OCI-LY1 (cell line): ENCODE results near the gene LRP1.

Source experiments
- H2AFZ ChIP-seq: fragments of 200-600 bp; sonication (generic), shearing (Covaris generic); 2 replicates; pipeline ENCODE4 v1.6.0; 2014; ENCODE audit warnings: antibody characterized with exemption, mild to moderate bottlenecking, low read length
- H3F3A ChIP-seq: fragments of 200-600 bp; sonication (generic), shearing (Covaris generic); 2 replicates; pipeline ENCODE4 v1.6.0; 2014; ENCODE audit warnings: mild to moderate bottlenecking, antibody characterized with exemption, low read length, moderate library complexity; ENCODE audit not compliant: insufficient read depth
- H3K27ac ChIP-seq: fragments of 200-600 bp; sonication (generic); 2 replicates; pipeline ENCODE4 v1.5.1; 2014; ENCODE audit warnings: low read length, mixed run types, mild to moderate bottlenecking, low read depth; ENCODE audit not compliant: poor library complexity, severe bottlenecking
- H3K27me3 ChIP-seq: fragments of 200-600 bp; sonication (generic); 2 replicates; pipeline ENCODE4 v1.6.0; 2014; ENCODE audit warnings: antibody characterized with exemption, mild to moderate bottlenecking, low read length, moderate library complexity; ENCODE audit not compliant: insufficient read depth
- H3K36me3 ChIP-seq: fragments of 200-600 bp; sonication (generic); 2 replicates; pipeline ENCODE4 v1.6.1; 2014; ENCODE audit warnings: mild to moderate bottlenecking, antibody characterized with exemption, low read length, moderate library complexity, mixed read lengths; ENCODE audit not compliant: insufficient read depth
- H3K4me1 ChIP-seq: fragments of 200-600 bp; sonication (generic); 2 replicates; pipeline ENCODE4 v1.5.1; 2014; ENCODE audit warnings: mild to moderate bottlenecking, low read length, moderate library complexity; ENCODE audit not compliant: insufficient read depth, severe bottlenecking
- H3K4me2 ChIP-seq: fragments of 200-600 bp; sonication (generic), shearing (Covaris generic); 2 replicates; pipeline ENCODE4 v1.6.1; 2014; ENCODE audit warnings: low read length
- H3K4me3 ChIP-seq: fragments of 200-600 bp; sonication (generic); 2 replicates; pipeline ENCODE4 v1.5.1; 2014; ENCODE audit warnings: low read length, low read depth, mild to moderate bottlenecking, mixed read lengths; ENCODE audit not compliant: poor library complexity, severe bottlenecking
- H3K79me2 ChIP-seq: fragments of 200-600 bp; shearing (Covaris generic); 2 replicates; pipeline ENCODE4 v1.6.1; 2016; ENCODE audit warnings: mixed run types, low read length, mixed read lengths; ENCODE audit not compliant: insufficient read depth
- H3K9ac ChIP-seq: fragments of 200-600 bp; sonication (generic), shearing (Covaris generic); 2 replicates; pipeline ENCODE4 v1.6.1; 2014; ENCODE audit warnings: mild to moderate bottlenecking, low read length, mixed read lengths
- H3K9me2 ChIP-seq: fragments of 200-600 bp; sonication (generic), shearing (Covaris generic); 2 replicates; pipeline ENCODE4 v1.6.1; 2014; ENCODE audit warnings: low read depth, mild to moderate bottlenecking, low read length, mixed read lengths
- H3K9me3 ChIP-seq: fragments of 200-600 bp; shearing (Covaris generic); 2 replicates; pipeline ENCODE4 v1.6.1; 2014; ENCODE audit warnings: low read length, mixed read lengths
- H4K20me1 ChIP-seq: fragments of 200-600 bp; sonication (generic), shearing (Covaris generic); 2 replicates; pipeline ENCODE4 v1.6.0; 2016; ENCODE audit warnings: mild to moderate bottlenecking, low read length; ENCODE audit not compliant: insufficient read depth
- EZH2 ChIP-seq: fragments of 200-600 bp; sonication (generic), shearing (Covaris generic); IDR thresholded peaks from 2 replicates; pipeline ENCODE4 v1.8.0; 2017; ENCODE audit warnings: borderline replicate concordance, mixed run types, mild to moderate bottlenecking, antibody characterized with exemption, low read length, moderate library complexity, mixed read lengths
- TF ChIP-seq, protein P1 (sequence below): fragments of 200-600 bp; sonication (generic), shearing (Covaris generic); IDR thresholded peaks from 2 replicates; pipeline ENCODE4 v1.5.1; 2017; ENCODE audit warnings: mild to moderate bottlenecking, antibody characterized with exemption, low read length, moderate library complexity, mixed read lengths

Gene LRP1

DNA sequence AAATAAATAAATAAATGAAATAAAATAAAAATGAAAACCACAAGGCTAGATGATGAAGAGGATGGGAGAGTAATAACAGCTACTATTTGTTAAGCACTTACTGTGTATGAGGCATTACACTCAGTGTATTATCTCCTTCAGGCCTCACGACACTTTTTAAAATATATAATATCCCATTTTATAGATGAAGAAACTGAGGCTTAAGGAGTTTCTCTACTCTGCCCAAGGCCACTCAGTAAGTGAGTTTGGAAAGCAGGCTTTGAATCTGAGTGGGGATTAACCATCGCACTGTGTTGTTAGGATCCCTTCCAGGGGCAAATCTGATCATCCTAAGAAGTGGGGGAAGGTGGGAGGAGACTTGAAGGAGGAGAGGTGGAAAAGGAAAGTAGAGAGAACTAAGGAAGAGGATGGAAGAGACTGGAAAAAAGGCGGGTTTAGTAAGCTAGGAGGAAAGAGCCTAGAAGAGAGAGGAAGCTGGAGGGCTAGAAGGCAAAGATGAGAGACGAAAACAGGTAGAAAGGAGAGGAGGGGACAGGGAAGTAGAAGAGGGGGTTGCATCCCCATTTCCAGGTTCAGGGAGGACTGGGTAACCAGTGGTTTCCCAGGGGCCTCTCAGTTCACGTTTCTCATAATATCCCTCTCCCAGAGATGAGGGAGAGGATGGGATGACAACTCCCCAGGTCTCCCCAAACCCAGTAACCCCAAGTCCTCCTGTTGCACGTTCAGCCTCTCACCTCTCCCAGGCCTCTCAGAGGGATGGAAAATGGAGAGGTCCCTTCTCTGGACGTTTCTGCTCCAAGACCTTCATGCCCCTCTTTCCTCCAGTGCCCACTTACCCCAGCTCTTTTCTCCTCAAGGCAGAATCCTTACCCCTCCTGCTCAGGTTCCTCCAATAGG is 18.8 kb upstream of the LRP1 start:
- Histone ChIP-seq H2AFZ (no peak overlapping the region), H3K4me1 (peaks cover 27% of the 10 kb centered on the region), H3K27ac (peak overlapping the region; percentile 87), H3K9me2 (no peaks in the 10 kb centered on the region), H3K4me3 (peak overlapping the region; percentile 82), H4K20me1 (no peaks in the 10 kb centered on the region), H3K9ac (peak overlapping the region; percentile 94; the same call in 1 of the 2 replicates), H3K27me3 (no peaks in the 10 kb centered on the region), H3K4me2 (peak overlapping the region; percentile 78), H3K36me3 (peaks cover 43% of the 10 kb centered on the region), H3F3A (no peaks in the 10 kb centered on the region), H3K9me3 (no peaks in the 10 kb centered on the region), H3K79me2 (0 out of 2 replicates have a peak, but pooled peaks cover 3% of the 10 kb centered on the region)
- TF ChIP-seq, protein P1, sequence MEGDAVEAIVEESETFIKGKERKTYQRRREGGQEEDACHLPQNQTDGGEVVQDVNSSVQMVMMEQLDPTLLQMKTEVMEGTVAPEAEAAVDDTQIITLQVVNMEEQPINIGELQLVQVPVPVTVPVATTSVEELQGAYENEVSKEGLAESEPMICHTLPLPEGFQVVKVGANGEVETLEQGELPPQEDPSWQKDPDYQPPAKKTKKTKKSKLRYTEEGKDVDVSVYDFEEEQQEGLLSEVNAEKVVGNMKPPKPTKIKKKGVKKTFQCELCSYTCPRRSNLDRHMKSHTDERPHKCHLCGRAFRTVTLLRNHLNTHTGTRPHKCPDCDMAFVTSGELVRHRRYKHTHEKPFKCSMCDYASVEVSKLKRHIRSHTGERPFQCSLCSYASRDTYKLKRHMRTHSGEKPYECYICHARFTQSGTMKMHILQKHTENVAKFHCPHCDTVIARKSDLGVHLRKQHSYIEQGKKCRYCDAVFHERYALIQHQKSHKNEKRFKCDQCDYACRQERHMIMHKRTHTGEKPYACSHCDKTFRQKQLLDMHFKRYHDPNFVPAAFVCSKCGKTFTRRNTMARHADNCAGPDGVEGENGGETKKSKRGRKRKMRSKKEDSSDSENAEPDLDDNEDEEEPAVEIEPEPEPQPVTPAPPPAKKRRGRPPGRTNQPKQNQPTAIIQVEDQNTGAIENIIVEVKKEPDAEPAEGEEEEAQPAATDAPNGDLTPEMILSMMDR, result no peak
- no peak for TF ChIP-seq EZH2

DNA sequence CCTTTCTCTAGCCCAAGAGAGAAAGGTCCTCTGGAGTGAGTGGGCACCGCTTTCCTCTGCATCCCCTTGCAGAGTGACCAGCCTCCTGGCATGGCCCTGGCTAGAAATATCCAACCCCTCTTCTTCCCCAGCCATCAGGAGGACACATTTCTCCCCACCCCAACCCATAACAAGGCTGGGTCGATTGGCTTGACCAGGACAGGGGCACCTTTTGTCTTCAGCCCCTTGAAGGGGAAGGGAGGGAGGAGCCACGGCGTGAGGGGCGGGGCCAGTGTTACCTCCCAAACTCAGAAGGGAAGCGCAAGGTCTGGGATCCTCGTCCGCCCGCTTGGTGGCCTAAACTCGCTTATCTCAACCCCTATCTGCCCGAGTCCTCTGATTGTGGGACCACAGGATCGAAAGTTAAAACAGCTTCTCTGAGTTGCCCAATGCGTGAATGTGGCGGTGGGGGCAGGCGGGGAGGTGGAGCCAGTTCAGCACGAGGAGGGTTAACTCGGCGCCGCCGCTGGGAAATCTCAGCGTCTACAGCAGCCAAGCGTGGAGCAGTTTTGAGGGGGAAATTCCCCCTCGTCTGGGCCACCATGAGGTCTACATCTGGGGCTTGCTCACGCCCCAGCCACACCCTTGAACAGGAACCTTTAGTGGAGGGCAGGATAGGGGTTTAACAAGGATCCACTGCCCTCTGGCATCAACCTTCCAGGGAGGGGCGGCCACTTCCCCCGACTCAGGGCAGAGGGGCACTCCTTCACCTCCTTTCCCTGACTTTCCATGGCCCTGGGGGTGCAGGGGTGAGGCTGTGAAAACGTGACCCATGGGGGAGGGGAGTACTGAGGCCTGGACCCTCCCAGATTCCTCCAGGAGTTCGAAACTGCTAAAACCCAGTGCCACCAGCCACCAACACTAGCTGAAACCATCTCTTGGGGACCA is 17.9 kb upstream of the LRP1 start:
- H3K9ac ChIP-seq, result peak overlapping the region; percentile 94
- H3K79me2 ChIP-seq, result 0 out of 2 replicates have a peak, but pooled peaks cover 3% of the 10 kb centered on the region
- no peak for TF ChIP-seq EZH2
- TF ChIP-seq, protein P1, result no peak
- no peaks in the 10 kb centered on the region for H4K20me1 ChIP-seq
- peaks cover 34% of the 10 kb centered on the region for H3K36me3 ChIP-seq
- H2AFZ ChIP-seq, result no peak overlapping the region
- H3K4me1 ChIP-seq, result peaks cover 27% of the 10 kb centered on the region
- peak overlapping the region; percentile 78 for H3K4me2 ChIP-seq
- H3K27ac ChIP-seq, result peak overlapping the region; percentile 87
- H3K27me3 ChIP-seq, result no peaks in the 10 kb centered on the region
- H3K9me3 ChIP-seq, result no peaks in the 10 kb centered on the region
- H3K4me3 ChIP-seq, result peak overlapping the region; percentile 82
- no peaks in the 10 kb centered on the region for H3K9me2 ChIP-seq
- no peaks in the 10 kb centered on the region for H3F3A ChIP-seq

DNA sequence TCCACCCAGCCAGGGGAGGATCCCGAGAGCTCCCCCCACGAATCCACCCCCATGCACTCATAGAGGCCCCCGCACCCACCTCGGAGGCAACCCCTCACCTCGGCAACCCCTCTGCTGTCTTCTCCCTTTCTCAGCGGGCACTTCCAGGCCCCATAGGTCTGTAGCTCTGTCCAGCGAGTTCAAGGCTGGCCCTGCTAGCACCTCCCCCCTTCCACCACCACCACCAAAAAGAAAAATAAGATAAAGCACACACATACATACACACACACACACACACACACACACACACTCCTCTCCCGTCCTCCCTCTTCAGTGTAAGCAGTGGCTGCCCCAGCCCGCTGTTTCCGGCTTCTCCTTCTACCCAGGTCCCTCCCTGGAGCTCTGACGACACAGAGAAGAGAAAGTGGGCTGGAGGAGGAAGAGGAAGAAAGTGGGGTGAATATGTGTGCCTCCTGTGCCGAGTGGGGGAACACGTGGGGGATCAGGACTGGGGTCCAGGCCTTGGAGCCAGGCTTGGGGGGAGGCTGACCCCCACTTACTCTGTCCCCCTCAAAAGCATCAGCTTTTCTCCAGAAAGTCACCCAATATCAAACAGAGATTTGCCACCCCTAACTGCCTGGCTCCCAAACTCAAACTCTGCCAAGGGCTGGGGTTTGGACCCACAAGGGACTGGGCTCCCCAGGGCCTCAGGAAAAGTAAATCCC is 17.1 kb upstream of the LRP1 start, which contains the start of gene STAT6:
STAT6 (minus strand) TSS at position 332 of the 704 bp plus-strand sequence. CDS start 3,084 bp downstream, outside the sequence.
- Histone ChIP-seq H3K4me1 (peaks cover 27% of the 10 kb centered on the region), H3K9me2 (no peaks in the 10 kb centered on the region), H3K4me2 (peak within 1 kb of the TSS; percentile 78), H3K27me3 (no peaks in the 10 kb centered on the region), H3K79me2 (0 out of 2 replicates have a peak, but pooled peaks cover 3% of the 10 kb centered on the region), H3K9me3 (no peaks in the 10 kb centered on the region), H3K9ac (peak within 1 kb of the TSS; percentile 94), H2AFZ (no peak within 1 kb of the TSS), H3K4me3 (peak within 1 kb of the TSS; percentile 82), H3K27ac (peak within 1 kb of the TSS; percentile 87), H3F3A (no peaks in the 10 kb centered on the region), H3K36me3 (peaks cover 25% of the 10 kb centered on the region), H4K20me1 (no peaks in the 10 kb centered on the region)
- no peak for TF ChIP-seq EZH2
- TF ChIP-seq, protein P1, result no peak
